Neural progenitor cell (in vitro differentiated cells): ENCODE measurements around the gene FAM83G. TPM values are rescaled to one million over a fixed set of nuclear protein-coding genes. Genes with fewer than 3 reads are reported as not detected.

Experiments
- DNase-seq: peaks from one replicate; pipeline ENCODE4 v3.0.0-alpha.2; 2016; ENCODE audit warnings: low spot score
- H2AFZ ChIP-seq: fragments of 200-600 bp; sonication (generic); replicated peaks from 2 replicates; pipeline ENCODE4 v1.6.1; 2016; ENCODE audit warnings: antibody characterized with exemption
- H3F3A ChIP-seq: fragments of 200-600 bp; sonication (generic); 2 replicates; pipeline ENCODE4 v1.6.1; 2016; ENCODE audit warnings: antibody characterized with exemption, low read depth
- H3K27ac ChIP-seq: fragments of 200-600 bp; sonication (generic); 2 replicates; pipeline ENCODE4 v1.5.1; 2016; ENCODE audit warnings: mild to moderate bottlenecking
- H3K27me3 ChIP-seq: fragments of 200-600 bp; sonication (generic); 2 replicates; pipeline ENCODE4 v1.6.1; 2016; ENCODE audit warnings: mild to moderate bottlenecking, moderate library complexity
- H3K36me3 ChIP-seq: fragments of 200-600 bp; sonication (generic); 2 replicates; pipeline ENCODE4 v1.5.1; 2016
- H3K4me1 ChIP-seq: fragments of 200-600 bp; sonication (generic); 2 replicates; pipeline ENCODE4 v1.6.1; 2016; ENCODE audit warnings: mixed run types
- H3K4me2 ChIP-seq: fragments of 200-600 bp; sonication (generic); 2 replicates; pipeline ENCODE4 v1.6.1; 2016
- H3K4me3 ChIP-seq: fragments of 200-600 bp; sonication (generic); 2 replicates; pipeline ENCODE4 v1.5.1; 2016
- H3K79me2 ChIP-seq: fragments of 200-600 bp; sonication (generic); 2 replicates; pipeline ENCODE4 v1.6.1; 2016; ENCODE audit warnings: low read depth
- H3K9ac ChIP-seq: fragments of 200-600 bp; sonication (generic); 2 replicates; pipeline ENCODE4 v1.6.1; 2016
- H3K9me3 ChIP-seq: fragments of 200-600 bp; sonication (generic); 2 replicates; pipeline ENCODE4 v1.5.1; 2016; ENCODE audit warnings: low read depth
- H4K20me1 ChIP-seq: fragments of 200-600 bp; sonication (generic); 2 replicates; pipeline ENCODE4 v1.6.1; 2016; ENCODE audit warnings: low read depth
- H3K27ac Mint-ChIP-seq: 3 replicates; pipeline ENCODE4 v1.8.0; 2021; ENCODE audit warnings: mixed read lengths
- H3K27me3 Mint-ChIP-seq: 2 replicates; pipeline ENCODE4 v1.8.0; 2022; ENCODE audit warnings: low read depth, mild to moderate bottlenecking, inconsistent platforms, moderate library complexity, mixed read lengths; ENCODE audit not compliant: insufficient read depth
- H3K36me3 Mint-ChIP-seq: 3 replicates; pipeline ENCODE4 v1.8.0; 2021; ENCODE audit warnings: mixed read lengths
- H3K4me1 Mint-ChIP-seq: 3 replicates; pipeline ENCODE4 v1.8.0; 2021; ENCODE audit warnings: mixed read lengths
- H3K4me3 Mint-ChIP-seq: 3 replicates; pipeline ENCODE4 v1.8.0; 2021; ENCODE audit warnings: mild to moderate bottlenecking, moderate library complexity, mixed read lengths
- H3K9me3 Mint-ChIP-seq: 3 replicates; pipeline ENCODE4 v1.8.0; 2020; ENCODE audit warnings: mixed read lengths
- CTCF ChIP-seq: fragments of 200-600 bp; sonication (generic); IDR thresholded peaks from 2 replicates; pipeline ENCODE4 v1.5.1; 2017; ENCODE audit warnings: antibody characterized with exemption, mild to moderate bottlenecking
- EZH2 ChIP-seq: fragments of 200-600 bp; sonication (generic); IDR thresholded peaks from 2 replicates; pipeline ENCODE4 v1.6.1; 2017; ENCODE audit warnings: antibody characterized with exemption, mild to moderate bottlenecking, moderate library complexity
- EZH2phosphoT487 ChIP-seq: fragments of 200-600 bp; sonication (generic); IDR thresholded peaks from 2 replicates; pipeline ENCODE4 v1.6.1; 2017; ENCODE audit warnings: antibody characterized with exemption
- total RNA-seq: library from RNA; depleted of rRNA; stranded (reverse); fragments of >200 nt; gene quantifications from 2 replicates; pipeline ENCODE4 v1.2.3, GENCODE V29; 2015; ENCODE audit warnings: low replicate concordance

FAM83G gene
- total RNA-seq, 1 donor from 2014 or later = 9.9 TPM

DNA sequence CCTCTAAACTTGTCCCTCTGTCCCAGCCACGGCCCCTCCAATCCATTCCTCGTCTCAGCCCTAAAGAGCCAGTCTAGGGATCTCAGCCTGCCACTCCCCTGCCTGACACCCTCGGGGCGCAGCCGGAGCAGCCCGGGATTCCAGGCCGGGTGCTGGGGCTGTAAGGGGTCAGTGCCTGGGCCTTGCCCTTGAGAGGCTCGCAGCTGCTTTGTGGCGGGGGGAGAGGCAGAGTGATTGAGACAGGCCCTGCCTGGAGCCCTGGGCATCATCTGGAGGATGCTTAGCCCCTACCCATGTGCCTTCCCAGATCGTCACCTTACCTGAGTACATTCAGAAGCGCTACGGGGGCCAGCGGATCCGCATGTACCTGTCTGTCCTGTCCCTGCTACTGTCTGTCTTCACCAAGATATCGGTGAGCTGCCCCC is 44.3 kb downstream of the FAM83G start:
- no peaks in the 10 kb centered on the region for H3K36me3 Mint-ChIP-seq
- peak overlapping the region; percentile 31 for H3K4me3 Mint-ChIP-seq
- H3K9me3 Mint-ChIP-seq = no peaks in the 10 kb centered on the region
- H2AFZ ChIP-seq = no peak overlapping the region
- no peak for DNase-seq
- no peaks in the 10 kb centered on the region for H3K9me3 ChIP-seq
- no peak overlapping the region for H3K9ac ChIP-seq
- no peak overlapping the region for H3K4me2 ChIP-seq
- no peak overlapping the region for H3K4me3 ChIP-seq
- peaks cover 3% of the 10 kb centered on the region for H3K4me1 ChIP-seq
- no peaks in the 10 kb centered on the region for H3K36me3 ChIP-seq
- H3K27ac Mint-ChIP-seq = no peak overlapping the region
- H3K27me3 Mint-ChIP-seq = peaks cover 5% of the 10 kb centered on the region
- H3K4me1 Mint-ChIP-seq = peaks cover 20% of the 10 kb centered on the region
- no peaks in the 10 kb centered on the region for H3K27me3 ChIP-seq
- H4K20me1 ChIP-seq = no peaks in the 10 kb centered on the region
- no peak overlapping the region for H3K27ac ChIP-seq
- no peaks in the 10 kb centered on the region for H3K79me2 ChIP-seq
- no peaks in the 10 kb centered on the region for H3F3A ChIP-seq
- no peak for TF ChIP-seq EZH2
- TF ChIP-seq CTCF = no peak
- no peak for TF ChIP-seq EZH2phosphoT487

GRCh38 chr17:18959845-18960240 is 44.7 kb downstream of the FAM83G start:
- Histone ChIP-seq H3K27ac (no peak overlapping the region), H3K79me2 (no peaks in the 10 kb centered on the region), H3F3A (no peaks in the 10 kb centered on the region), H3K4me3 (no peak overlapping the region), H3K4me1 (peaks cover 3% of the 10 kb centered on the region), H3K27me3 (no peaks in the 10 kb centered on the region), H3K9me3 (no peaks in the 10 kb centered on the region), H3K9ac (no peak overlapping the region), H2AFZ (no peak overlapping the region), H3K36me3 (no peaks in the 10 kb centered on the region), H4K20me1 (no peaks in the 10 kb centered on the region), H3K4me2 (no peak overlapping the region)
- no peaks in the 10 kb centered on the region for H3K9me3 Mint-ChIP-seq
- H3K27me3 Mint-ChIP-seq = peaks cover 5% of the 10 kb centered on the region
- TF ChIP-seq CTCF (no peak), EZH2 (no peak), EZH2phosphoT487 (no peak)
- no peak for DNase-seq
- H3K4me3 Mint-ChIP-seq = peak overlapping the region; percentile 31
- H3K27ac Mint-ChIP-seq = peak overlapping the region; percentile 69
- H3K36me3 Mint-ChIP-seq = no peaks in the 10 kb centered on the region
- H3K4me1 Mint-ChIP-seq = peaks cover 20% of the 10 kb centered on the region

DNA sequence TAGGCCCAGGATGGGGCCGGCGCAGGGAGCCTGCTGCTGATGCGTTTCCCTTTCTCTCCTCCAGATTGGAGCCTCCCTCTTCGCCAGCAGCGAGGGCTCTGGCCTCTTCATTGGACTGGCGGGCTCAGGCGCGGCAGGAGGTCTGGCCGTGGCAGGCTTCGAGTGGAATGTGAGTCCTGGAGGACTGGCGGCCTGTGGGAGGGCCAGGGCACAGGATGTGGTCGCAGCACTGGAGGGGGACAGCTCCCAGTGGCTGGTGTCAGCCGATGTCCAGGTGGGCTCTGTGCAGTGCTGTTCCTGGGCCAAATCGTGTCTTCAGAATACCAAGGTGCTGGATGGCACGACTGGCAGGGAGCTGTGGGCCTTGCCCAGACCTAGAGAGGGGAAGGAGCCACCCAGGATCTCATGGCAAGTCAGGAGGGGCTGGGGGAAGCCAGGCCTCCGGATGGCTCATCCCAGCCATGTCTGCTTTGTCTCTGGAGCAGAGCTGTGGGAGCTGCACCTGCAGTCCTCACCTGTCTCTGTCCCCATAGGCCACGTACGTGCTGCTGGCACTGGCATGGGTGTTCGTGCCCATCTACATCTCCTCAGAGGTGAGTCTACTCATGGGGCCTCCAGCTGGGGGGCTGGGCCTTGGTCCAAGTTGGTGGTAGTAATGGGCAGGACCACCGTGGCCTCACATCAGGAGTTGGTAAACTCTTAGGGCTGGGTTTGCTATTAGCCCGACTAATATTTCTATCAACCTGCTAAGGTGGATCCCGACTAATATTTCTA is 45.3 kb downstream of the FAM83G start:
- H3K9me3 Mint-ChIP-seq = no peaks in the 10 kb centered on the region
- no peaks in the 10 kb centered on the region for H3K27me3 ChIP-seq
- no peaks in the 10 kb centered on the region for H3K36me3 ChIP-seq
- peak; percentile 39 for DNase-seq
- H4K20me1 ChIP-seq = no peaks in the 10 kb centered on the region
- no peak overlapping the region for H3K9ac ChIP-seq
- H3K27ac ChIP-seq = no peak overlapping the region
- H3K27ac Mint-ChIP-seq = no peak overlapping the region
- H3K4me2 ChIP-seq = no peak overlapping the region
- H3F3A ChIP-seq = no peaks in the 10 kb centered on the region
- no peak overlapping the region for H3K4me3 ChIP-seq
- H3K9me3 ChIP-seq = no peaks in the 10 kb centered on the region
- H3K79me2 ChIP-seq = no peaks in the 10 kb centered on the region
- peaks cover 20% of the 10 kb centered on the region for H3K4me1 Mint-ChIP-seq
- H3K36me3 Mint-ChIP-seq = no peaks in the 10 kb centered on the region
- H3K4me3 Mint-ChIP-seq = no peak overlapping the region
- H3K4me1 ChIP-seq = peaks cover 3% of the 10 kb centered on the region
- TF ChIP-seq EZH2phosphoT487 = no peak
- no peak for TF ChIP-seq CTCF
- TF ChIP-seq EZH2 = no peak
- H2AFZ ChIP-seq = no peak overlapping the region
- peaks cover 2% of the 10 kb centered on the region for H3K27me3 Mint-ChIP-seq
